ENCODE data around the gene GRIK1. TPM values are rescaled to one million over a fixed set of nuclear protein-coding genes. Genes with fewer than 3 reads are reported as not detected.

Gene GRIK1
- total RNA-seq, 4 donors from 2014 or later = 0.15 to 0.29 (median 0.27) TPM; not detected in 1

DNA sequence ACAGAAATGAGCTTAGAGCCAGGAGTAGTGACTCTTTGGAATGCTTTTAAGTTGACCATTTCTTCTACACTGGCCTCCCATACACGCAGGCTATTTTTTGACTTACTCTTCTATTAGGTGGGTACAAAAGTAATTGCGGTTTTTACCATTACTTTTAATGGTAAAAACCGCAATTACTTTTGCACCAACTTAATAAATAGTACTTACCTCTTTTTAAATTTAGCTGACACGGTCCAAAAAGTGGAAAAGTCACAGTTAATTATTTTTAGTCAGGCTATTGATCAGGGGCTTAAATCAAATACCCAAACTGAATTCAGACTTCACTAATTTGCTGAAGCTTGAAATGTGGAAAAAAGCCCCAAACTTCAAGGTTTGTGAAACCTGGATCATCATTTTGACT lies 138.7 kb downstream of the GRIK1 start:
- intact Hi-C loops (cut with DNase I) = no loop called here
- no peak for TF ChIP-seq POLR2A (IDR thresholded peaks at IDR 0.05)
- TF ChIP-seq, protein P1, sequence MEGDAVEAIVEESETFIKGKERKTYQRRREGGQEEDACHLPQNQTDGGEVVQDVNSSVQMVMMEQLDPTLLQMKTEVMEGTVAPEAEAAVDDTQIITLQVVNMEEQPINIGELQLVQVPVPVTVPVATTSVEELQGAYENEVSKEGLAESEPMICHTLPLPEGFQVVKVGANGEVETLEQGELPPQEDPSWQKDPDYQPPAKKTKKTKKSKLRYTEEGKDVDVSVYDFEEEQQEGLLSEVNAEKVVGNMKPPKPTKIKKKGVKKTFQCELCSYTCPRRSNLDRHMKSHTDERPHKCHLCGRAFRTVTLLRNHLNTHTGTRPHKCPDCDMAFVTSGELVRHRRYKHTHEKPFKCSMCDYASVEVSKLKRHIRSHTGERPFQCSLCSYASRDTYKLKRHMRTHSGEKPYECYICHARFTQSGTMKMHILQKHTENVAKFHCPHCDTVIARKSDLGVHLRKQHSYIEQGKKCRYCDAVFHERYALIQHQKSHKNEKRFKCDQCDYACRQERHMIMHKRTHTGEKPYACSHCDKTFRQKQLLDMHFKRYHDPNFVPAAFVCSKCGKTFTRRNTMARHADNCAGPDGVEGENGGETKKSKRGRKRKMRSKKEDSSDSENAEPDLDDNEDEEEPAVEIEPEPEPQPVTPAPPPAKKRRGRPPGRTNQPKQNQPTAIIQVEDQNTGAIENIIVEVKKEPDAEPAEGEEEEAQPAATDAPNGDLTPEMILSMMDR (IDR thresholded peaks at IDR 0.05) = no peak
- 83% methylated on average over 4 of the region's 4 CpGs for WGBS, 2 donors

DNA sequence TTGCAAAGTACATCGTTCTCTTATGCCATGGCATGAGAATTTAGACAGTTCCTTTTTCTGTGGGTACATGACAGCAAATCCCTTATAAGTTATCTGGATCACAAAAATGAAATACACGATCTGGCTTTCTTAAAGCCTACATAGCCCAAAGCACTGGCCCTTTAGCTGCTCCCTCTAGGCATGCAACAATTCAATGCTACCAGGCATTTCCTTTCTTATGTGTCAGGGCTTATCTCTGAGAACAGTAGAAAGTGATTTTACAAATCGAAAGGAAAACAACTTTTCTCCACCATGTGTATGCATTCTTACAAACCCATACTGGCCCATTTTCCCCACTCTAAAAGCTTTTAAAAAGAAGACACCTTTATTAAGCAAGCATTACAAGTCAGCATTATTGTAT lies 139.7 kb downstream of the GRIK1 start:
- Histone ChIP-seq H3K27ac (no peak overlapping the region), H3K27me3 (no peaks in the 10 kb centered on the region), H3K4me1 (no peaks in the 10 kb centered on the region), H3K9me3 (no peaks in the 10 kb centered on the region), H3K36me3 (no peaks in the 10 kb centered on the region), H3K4me3 (replicated peaks in 1 of 3) (no peak overlapping the region)
- DNase-seq = no peak
- 77 to 79% methylated on average over 3 of the region's 3 CpGs for WGBS, 2 donors
- intact Hi-C loops (cut with DNase I) = no loop called here
- TF ChIP-seq, protein P1 (IDR thresholded peaks at IDR 0.05) = no peak

More for the DNA sequence above, 138.7 kb downstream of the GRIK1 start:
- no peak for DNase-seq
- Histone ChIP-seq H3K4me1 (no peaks in the 10 kb centered on the region), H3K4me3 (replicated peaks in 1 of 3) (no peak overlapping the region), H3K9me3 (no peaks in the 10 kb centered on the region), H3K36me3 (no peaks in the 10 kb centered on the region), H3K27ac (no peak overlapping the region), H3K27me3 (no peaks in the 10 kb centered on the region)

DNA sequence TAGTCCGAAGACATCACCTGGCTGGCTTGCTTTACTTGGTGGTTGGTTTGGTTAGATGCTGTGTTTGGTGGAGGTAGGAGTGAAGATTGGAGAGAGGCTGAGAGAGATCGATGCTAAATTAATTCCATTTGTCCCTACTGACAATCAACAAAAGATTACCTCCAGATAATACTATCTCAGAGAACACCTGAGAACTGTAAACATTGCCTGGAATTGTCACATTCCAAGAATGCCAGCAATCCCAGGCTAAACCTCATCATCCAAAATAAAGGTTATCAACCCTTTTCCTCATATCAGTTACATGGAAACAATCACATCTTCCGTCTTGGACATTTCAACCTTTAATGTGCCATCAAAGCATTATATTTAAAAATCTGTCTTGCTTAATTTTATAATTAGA lies 141.0 kb downstream of the GRIK1 start:
- Histone ChIP-seq H3K27me3 (no peaks in the 10 kb centered on the region), H3K27ac (no peak overlapping the region), H3K4me1 (no peaks in the 10 kb centered on the region), H3K36me3 (no peaks in the 10 kb centered on the region), H3K4me3 (replicated peaks in 1 of 3) (no peak overlapping the region), H3K9me3 (no peaks in the 10 kb centered on the region)
- DNase-seq = no peak
- intact Hi-C loops (cut with DNase I) = no loop called here
- 78 to 81% methylated on average over 3 of the region's 3 CpGs for WGBS, 2 donors
- no peak for TF ChIP-seq POLR2A (IDR thresholded peaks at IDR 0.05)
- TF ChIP-seq, protein P1 (IDR thresholded peaks at IDR 0.05) = no peak

DNA sequence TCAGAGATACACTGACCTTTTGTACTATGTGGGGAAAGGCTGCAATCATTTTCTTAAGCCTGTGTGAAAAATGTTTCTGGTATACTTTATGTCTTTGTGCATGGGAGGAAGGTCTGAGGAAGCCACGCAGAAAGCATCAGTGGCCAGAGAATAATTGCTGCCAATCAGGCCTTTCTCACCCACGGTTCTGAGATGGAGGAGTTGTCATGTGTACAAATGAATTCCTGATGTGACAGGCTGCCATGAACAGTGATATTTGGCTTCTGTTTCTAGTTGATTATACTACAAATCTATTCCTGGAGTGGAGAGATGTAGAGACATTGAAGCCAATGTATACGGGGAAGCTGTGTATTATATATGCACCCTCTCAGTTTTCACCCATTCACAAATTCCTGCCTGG lies 142.6 kb downstream of the GRIK1 start:
- TF ChIP-seq POLR2A (IDR thresholded peaks at IDR 0.05) = no peak
- TF ChIP-seq, protein P1 (IDR thresholded peaks at IDR 0.05) = no peak
- no peak overlapping the region for H3K4me3 ChIP-seq (replicated peaks in 1 of 3)
- intact Hi-C loops (cut with DNase I) = no loop called here
- WGBS, 2 donors = 54 to 71% methylated on average over 3 of the region's 3 CpGs
- no peaks in the 10 kb centered on the region for H3K36me3 ChIP-seq
- no peak for DNase-seq
- no peak overlapping the region for H3K27ac ChIP-seq
- no peaks in the 10 kb centered on the region for H3K9me3 ChIP-seq
- no peaks in the 10 kb centered on the region for H3K4me1 ChIP-seq
- H3K27me3 ChIP-seq = no peaks in the 10 kb centered on the region

DNA sequence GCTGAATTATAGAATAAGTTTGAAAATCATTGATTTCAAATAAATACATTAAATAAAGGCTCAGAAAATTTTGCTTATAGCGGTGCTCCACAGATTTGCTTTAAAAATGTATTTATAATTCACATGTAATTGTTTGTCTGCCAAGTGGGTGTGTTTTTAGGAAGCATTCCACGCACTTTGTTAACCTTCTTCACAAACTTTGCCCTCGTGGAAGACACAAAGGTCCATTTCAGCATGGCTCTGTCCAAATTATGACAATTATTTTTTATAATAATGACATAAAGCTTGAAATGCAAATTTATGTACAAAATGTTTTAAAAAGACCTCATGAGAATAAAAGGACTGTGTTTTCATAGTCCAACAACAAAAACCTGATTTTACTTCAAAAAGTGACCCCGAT lies 146.1 kb downstream of the GRIK1 start:
- intact Hi-C loops (cut with DNase I) = no loop called here
- H3K4me1 ChIP-seq = no peaks in the 10 kb centered on the region
- 72 to 78% methylated on average over 4 of the region's 4 CpGs for WGBS, 2 donors
- no peaks in the 10 kb centered on the region for H3K27me3 ChIP-seq
- H3K27ac ChIP-seq = no peak overlapping the region
- no peak for TF ChIP-seq POLR2A (IDR thresholded peaks at IDR 0.05)
- TF ChIP-seq, protein P1 (IDR thresholded peaks at IDR 0.05) = no peak
- H3K4me3 ChIP-seq (replicated peaks in 1 of 3) = no peak overlapping the region
- DNase-seq = no peak
- H3K36me3 ChIP-seq = no peaks in the 10 kb centered on the region
- no peaks in the 10 kb centered on the region for H3K9me3 ChIP-seq

All from thyroid gland (tissue), 4 donors.